Hypothalamus (tissue), 51 donors: ENCODE data around the gene NAB1.
A peak's percentile ranks its signal among the peaks of the same experiment; 100 is the strongest.
"Not testable (repeated sequence)": the region's sequence is repeated elsewhere in the genome, so short reads cannot be mapped to it uniquely, and the experiment has no call there.

Source experiments
- DNase-seq, 51 donors: peaks; one replicate each; lab custom pipeline; 2025; lab: John Stamatoyannopoulos, UW

Gene NAB1, protein sequence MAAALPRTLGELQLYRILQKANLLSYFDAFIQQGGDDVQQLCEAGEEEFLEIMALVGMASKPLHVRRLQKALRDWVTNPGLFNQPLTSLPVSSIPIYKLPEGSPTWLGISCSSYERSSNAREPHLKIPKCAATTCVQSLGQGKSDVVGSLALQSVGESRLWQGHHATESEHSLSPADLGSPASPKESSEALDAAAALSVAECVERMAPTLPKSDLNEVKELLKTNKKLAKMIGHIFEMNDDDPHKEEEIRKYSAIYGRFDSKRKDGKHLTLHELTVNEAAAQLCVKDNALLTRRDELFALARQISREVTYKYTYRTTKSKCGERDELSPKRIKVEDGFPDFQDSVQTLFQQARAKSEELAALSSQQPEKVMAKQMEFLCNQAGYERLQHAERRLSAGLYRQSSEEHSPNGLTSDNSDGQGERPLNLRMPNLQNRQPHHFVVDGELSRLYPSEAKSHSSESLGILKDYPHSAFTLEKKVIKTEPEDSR

GRCh38 chr2:190649035-190649797 lies at the start of gene NAB1:
TSS of gene NAB1 (plus strand) at chr2:190649083. CDS start at chr2:190659177, 10,094 bp downstream.
- peak in 38 of 51 donors; percentile 21 to 83 (median 62) for DNase-seq

- no peak for DNase-seq
Observed at GRCh38 chr2:190599546-190600220, 49.2 kb upstream of the NAB1 start.

DNA sequence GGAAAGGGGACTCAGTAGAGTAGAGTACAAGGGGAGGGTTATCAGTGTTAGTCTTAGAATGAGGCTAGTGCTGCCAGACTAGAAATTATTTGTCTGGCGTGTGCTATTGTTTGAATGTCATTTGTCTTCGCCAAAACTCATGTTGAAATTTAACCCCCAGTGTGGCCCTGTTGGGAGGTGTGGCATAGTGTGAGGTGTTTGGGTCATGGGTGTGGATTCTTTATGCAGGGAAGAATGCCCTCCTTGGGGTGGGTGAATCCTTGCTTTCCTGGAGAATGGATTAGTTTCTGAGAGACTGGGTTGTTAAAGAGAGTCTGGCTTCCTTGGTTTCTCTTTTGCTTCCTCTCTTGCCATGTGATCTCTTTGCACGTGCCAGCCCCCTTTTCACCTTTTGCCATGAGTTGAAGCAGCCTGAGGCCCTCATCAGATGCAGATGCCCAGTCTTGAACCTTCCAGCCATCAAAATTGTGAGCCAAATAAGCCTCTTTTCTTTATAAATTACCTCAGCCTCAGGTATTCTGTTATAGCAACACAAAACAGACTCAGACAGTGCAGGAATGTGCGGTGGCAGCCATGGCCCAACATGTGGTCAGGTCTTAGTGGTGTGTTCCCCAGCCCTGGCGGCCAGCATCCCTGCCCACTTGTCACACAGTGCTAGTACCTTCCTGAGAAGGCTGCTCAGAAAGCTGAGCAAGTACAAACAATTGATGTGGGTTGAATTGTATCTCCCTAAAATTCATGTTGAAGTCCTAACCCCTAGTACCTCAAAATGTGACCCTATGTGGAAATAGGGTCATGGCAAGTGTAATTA lies 48.4 kb upstream of the NAB1 start:
- DNase-seq, result no peak

GRCh38 chr2:190603374-190603773 lies 45.5 kb upstream of the NAB1 start:
- peak in 33 of 51 donors; percentile 7 to 75 (median 41) for DNase-seq

DNA sequence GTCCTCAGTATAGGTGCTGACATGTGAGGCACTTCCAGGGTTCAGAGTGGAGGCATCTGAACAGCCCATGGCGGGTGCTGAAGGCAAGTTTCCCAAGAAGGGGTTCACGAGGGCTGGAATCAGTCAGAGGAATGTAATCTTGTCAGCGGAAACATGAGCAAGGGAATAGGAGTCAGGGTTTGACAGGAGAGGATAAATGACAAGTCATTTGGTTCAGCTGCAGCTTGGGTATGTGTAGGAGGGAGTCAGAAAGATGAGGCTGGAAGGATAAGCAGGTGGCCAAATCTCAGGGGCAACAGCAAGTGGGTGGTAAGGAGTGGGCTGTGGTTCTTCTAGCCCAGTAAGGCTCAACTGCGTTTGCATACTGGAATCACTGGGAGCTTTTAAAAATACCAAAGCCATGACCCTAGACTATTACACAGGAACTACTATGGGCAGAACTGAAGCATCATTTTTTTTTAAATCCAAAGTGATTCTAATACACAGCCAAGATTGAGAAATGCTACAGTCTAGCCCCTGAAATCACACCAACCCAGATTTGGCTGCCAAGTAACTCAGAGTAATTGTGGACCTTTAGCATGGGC lies 41.8 kb upstream of the NAB1 start:
- no peak for DNase-seq

DNA sequence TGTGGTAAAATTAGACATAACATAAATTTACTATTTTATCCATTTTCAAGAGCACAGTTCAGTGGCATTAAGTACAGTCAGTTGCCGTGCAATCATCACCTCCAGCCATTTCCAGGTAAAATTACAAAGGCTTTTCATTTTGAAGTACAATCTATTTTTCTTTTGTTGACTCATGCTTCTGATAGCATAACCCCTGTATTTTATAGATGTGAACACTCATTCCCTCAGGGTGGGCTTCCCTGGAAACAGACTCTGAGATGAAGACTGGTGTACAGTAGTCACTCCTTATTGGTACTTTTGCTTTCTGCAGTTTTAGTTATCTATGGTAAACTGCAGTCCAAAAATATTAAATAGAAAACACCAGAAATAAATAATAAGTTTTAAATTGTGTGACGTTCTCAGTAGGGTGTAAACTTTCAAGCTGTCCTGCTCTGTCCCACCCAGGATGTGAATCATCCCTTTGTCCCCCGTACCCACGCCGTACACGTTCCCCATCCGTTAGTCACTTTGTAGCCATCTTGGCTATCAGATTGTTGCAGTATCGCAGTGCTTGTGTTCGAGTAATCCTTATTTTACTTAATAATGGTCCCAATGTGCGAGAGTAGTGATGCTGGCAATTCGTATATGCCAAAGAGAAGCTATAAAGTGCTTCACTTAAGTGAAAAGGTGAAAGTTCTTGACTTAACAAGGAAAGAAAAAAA lies 41.1 kb upstream of the NAB1 start:
- DNase-seq, result peak in 1 of 51 donors; percentile 12

- not testable (repeated sequence) for DNase-seq
Observed at GRCh38 chr2:190608863-190609262, 40.0 kb upstream of the NAB1 start.

- DNase-seq, result not testable (repeated sequence)
Observed at GRCh38 chr2:190609397-190609796, 39.5 kb upstream of the NAB1 start.

DNA sequence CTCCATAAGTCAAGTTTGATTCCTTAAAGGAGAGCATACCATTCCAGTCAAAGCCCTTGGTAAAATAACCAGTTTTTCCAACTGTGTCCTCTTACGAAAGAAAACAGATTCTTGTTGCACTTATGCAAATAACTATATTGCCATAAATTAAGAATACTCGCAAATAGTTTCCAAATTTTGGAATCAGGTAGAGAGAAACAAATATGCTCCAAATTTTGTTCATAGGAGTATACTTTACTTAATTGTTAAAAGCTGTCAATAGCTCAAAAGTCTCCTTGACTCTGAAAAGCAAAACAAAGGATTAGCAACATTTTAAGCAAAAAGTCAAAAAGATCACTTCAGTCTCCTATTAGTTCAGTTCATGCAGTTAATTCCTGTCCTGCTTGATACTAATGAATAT lies 38.4 kb upstream of the NAB1 start:
- not testable (repeated sequence) for DNase-seq

DNA sequence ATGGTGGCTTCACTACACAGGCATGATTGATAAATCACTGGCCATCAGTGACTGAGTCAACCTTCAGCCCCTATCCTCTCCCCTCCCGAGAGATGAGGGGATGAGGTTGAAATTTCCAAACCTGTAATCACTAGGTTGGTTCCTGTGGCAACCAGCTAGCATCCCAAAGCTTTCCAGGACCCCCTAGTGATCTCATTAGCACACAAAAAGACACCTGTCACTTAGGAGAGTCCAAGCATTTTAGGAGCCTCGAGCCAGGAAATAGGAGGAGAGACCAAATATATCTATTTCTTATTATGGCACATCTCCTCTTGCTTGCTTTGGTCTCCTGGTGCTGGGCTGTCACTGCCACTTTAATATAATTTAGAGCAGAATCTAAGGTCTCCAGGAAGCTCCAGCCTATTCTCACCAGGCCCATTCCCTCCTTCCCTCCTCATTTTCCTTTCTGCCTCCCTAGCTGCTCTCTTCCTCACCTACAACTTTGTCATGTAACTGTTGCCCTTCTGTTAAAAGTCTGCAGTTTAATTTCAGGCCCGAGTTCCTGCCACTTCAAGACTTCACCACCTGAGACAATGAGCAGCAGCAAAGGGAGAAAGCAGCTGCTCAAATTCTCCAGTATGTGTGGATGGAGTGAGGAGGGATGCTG lies 33.2 kb upstream of the NAB1 start:
- no peak for DNase-seq

DNA sequence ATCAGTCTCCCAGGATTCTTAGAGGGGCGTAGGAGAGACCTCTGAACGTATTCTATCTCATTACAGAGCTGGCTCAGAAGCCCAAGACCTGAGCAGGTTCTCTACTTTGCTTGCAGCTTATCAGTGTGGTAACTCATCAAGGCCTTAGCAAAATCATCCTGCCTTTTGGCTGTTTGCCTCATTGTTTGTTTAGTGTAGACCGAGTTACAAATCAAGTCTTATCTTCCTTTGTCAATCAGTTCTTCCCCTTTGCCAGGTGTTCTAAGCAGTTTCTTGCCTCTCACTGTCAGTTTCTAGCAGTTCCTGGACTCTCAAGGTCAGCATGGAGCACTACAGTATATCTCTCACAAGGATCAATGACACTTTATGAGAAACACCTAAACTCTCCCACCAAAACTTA lies 30.9 kb upstream of the NAB1 start:
- DNase-seq, result no peak

DNA sequence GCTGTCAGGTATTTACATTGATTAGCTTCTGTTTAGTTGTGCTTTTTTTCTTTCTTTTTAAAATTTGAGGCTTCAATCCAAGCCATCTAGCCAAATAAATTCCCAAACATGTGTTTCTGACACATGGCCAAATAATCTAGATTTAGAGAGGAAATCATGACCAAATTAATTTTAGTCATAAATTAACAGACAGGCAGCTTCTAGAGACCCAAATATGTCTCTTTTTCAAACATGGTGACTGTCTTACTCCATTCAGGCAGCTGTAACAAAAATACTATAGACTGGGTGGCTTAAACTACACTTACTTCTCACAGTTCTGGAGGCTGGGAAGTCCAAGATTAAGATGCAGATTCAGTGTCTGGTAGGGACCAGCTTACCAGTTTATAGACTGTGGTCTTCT lies 23.2 kb upstream of the NAB1 start:
- no peak for DNase-seq

DNA sequence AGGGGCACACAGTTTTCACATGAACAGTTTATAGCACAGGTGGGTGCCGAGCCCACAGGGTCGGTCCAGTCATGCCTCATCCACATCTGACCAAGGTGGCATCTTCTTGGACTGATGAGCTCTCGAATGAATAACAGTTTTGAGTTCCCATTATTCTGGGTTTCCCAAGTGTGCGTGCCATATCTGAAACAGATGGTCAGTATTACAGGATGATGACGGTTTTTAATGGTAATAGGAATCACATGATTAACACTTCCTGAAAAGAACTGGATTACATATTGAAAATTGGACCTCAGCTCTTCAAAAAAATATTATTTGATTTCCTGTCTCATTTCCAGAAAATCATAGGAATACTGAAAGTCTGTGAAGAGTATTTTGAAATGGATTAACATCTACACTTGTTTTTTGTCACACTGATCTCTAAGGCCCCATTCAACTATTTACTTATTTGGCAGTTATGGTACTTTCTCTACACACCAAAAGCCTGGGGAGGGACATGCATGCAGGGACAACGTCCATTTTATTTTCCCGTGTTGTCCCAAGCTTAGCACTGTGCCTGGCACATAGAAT lies 22.2 kb upstream of the NAB1 start:
- peak in 1 of 51 donors; percentile 43 for DNase-seq

- peak in 34 of 51 donors; percentile 4 to 87 (median 32) for DNase-seq
Observed at GRCh38 chr2:190627448-190628412, 21.2 kb upstream of the NAB1 start.

DNA sequence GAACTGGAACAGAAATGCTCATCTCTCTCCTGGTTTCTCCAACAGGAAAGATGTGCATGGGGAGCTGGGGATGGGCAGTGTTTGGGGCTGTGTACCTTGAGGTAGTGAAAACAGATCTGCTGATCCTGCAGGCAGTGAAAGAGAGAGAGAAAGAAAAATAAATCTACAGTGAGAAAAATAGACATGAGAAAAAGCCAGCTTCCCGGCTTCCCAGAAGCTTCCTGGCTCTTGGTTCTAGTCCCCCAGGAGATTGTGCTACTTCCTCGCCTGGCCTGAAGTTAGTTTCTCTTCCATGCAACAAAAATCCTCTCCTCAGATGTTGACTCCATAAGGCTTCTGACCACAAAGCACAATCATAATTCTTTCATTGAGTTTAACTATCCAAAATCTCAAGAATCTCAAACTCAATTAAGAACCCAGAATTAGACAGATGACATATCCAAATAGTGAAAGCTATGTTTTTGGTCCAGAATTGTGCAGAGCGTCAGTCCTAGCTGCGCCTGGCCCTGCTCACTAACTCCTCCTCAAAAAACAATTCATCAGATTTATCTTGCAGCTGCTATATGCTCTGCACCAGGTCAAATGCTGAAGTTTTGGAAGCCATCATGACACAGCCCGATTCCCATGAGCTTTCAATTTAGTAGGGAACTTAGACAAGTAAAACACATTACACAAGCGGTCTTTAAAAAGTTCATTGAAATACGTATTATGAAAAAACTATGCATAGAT lies 20.1 kb upstream of the NAB1 start:
- no peak for DNase-seq

- DNase-seq, result no peak
Observed at GRCh38 chr2:190634381-190634780, 14.5 kb upstream of the NAB1 start.
